GM18867 (cell line): Measurements from ENCODE around the gene NATD1.
"Not testable (repeated sequence)": the region's sequence is repeated elsewhere in the genome, so short reads cannot be mapped to it uniquely, and the experiment has no call there.

ENCODE experiments used
- ATAC-seq: cut with Tn5 transposase; IDR thresholded peaks from one replicate; pipeline ENCODE4 v1.9.1; 2021; ENCODE audit warnings: mild to moderate bottlenecking, moderate library complexity; ENCODE audit not compliant: unreplicated experiment

The NATD1 gene

GRCh38 chr17:21194703-21195102 lies 58.5 kb downstream of the NATD1 start:
- no peak for ATAC-seq

GRCh38 chr17:21194226-21194625 lies 59.0 kb downstream of the NATD1 start:
- ATAC-seq, result no peak

GRCh38 chr17:21193031-21193430 lies 60.2 kb downstream of the NATD1 start:
- no peak for ATAC-seq

- not testable (repeated sequence) for ATAC-seq
These were observed 60.8 kb downstream of the NATD1 start for GRCh38 chr17:21192414-21192813.

- ATAC-seq, result no peak
These were observed 61.5 kb downstream of the NATD1 start for GRCh38 chr17:21191698-21192097.

GRCh38 chr17:21190078-21190477 lies 63.1 kb downstream of the NATD1 start:
- ATAC-seq, result no peak

GRCh38 chr17:21189361-21189760 lies 63.8 kb downstream of the NATD1 start:
- ATAC-seq, result no peak
